Stimulated activated CD8-positive, alpha-beta memory T cell treated with anti-CD3 and anti-CD28 coated beads, Interleukin-4, amount 100 ng/mL, for 1 hour (primary cell): ENCODE results near the gene FBN2.
"Not testable (repeated sequence)": the region's sequence is repeated elsewhere in the genome, so short reads cannot be mapped to it uniquely, and the experiment has no call there.

Experiments used
- DNase-seq, 2 donors: peaks; one replicate each; pipeline ENCODE4 v3.0.0-alpha.2; 2020; ENCODE audit warnings: low read depth in 2 of 2, low spot score in 1 of 2

Gene FBN2

GRCh38 chr5:128535251-128535650 lies 2.8 kb downstream of the FBN2 start:
- no peak for DNase-seq

GRCh38 chr5:128534726-128535125 lies 3.3 kb downstream of the FBN2 start:
- no peak for DNase-seq

DNA sequence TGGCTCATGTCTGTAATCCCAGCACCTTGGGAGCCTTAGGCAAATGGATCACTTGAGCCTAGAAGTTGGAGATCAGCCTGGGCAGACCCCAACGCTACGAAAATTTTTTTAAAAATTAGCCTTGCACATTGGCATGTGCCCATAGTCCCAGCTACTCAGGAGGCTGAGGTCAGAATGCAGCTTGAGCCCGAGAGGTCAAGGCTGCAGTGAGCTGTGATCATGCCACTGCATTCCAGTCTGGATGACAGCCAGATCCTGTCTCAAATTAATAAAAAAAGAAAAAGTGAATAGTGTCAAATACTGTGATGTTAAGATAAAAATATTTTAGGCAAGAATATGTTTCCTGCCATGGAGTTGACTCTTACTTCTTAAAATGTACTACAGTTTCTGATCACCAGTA lies 5.3 kb downstream of the FBN2 start:
- DNase-seq = no peak

DNA sequence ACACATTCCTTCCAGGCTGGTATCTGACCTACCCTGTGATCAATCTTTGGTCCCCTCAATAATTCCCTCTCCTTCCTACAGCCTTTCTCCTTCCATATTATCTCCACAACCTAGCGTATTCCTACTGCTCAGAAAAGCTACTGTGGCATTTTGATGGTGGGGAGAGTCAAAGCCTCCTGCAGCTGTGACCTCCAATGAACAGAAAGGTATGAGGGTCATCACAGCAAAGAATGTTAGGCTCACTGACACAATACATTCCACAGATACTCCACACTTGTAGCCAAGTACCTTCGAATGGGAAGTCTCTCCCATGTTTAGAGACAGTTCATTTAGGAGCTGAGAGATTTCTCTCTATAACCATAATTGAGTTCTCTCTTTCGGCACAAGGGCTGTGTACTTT lies 5.9 kb downstream of the FBN2 start:
- DNase-seq = no peak

DNA sequence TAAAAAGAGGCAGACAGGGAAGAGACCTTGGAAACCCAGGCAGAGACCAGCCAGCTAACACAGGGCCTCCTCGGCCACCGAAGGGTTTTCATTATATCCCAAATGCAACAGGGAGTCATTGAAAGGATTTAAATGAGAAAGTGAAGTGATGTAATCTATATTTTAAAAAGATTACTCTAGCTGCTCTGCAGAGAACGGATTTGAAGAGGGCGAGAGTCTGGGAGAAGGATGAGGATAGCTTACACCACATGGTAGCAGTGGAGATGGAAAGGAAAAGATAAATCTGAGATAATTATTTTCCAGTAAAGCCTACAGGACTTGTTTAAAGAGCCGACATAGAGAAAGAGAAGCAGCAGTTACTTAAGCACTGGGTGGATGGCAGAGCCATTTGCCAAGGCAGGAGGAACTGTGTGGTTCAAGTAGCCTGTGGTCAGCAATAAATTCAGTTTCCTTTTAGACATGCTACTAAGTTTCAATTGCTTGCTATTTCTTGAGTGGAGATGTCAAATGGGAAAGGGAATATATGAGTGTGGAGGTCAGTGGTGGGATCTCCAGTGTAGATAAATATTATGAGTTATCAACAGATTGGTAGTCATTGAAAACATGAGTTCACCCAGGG lies 9.3 kb downstream of the FBN2 start:
- DNase-seq = no peak

DNA sequence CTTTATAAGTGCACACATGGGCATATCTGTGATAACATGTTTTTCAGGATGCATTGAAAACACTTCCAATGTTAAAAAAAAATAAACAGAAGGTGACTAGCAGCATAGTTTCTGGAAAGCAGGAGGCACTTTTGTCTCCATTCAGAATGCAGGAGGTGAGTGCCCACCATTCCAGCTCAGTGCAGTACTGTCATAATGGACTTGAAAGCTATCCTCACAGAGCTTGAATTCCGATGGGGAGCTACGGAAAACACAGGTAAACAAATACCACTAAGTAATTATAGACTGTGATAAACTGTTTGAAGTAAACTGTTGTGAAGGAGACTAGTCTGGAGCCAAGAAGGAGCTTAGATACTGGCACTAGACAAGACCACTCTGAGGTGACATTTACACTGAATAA lies 9.9 kb downstream of the FBN2 start:
- no peak for DNase-seq

- no peak for DNase-seq
Measured at GRCh38 chr5:128527077-128527476, 11.0 kb downstream of the FBN2 start.

- no peak for DNase-seq
Measured at GRCh38 chr5:128522336-128522735, 15.7 kb downstream of the FBN2 start.

DNA sequence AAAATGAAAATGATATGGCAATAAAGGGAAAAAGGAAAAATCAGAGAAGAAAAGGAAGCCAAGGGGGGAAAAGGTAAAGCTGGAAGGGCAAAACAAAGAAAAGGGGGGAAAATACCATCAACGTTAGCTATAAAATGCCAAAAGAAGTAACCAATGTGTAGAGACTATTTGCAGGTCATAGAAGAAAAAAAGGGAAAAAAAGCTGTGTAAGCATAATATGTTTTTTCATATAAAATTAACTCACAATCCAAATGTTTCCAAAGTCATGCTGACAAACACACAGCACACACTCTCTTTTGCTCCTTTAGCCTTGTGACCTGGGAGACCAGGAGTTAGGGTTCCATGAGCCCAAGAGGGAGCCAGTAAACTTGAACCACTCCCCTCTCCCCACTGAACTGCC lies 18.2 kb downstream of the FBN2 start:
- DNase-seq = no peak

GRCh38 chr5:128516978-128517377 lies 21.1 kb downstream of the FBN2 start:
- no peak for DNase-seq

DNA sequence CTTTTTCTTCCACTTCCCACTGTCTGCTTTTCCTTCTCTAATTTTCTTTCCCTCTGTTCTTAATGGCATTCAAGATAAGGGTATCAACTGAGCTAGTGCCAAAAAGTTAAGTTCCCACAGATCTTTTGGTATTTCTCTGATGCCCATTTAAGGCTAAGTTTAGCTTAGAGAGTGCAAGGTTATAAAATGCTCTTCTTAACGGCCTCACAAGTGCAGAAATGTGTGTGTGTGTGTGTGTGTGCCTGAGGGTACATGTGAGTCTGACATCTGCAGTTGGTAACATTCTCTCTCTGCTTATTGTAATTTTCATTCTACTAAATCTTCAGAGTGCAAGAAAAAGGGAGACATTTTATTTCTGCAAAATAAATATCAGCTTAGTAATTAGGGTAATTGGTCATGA lies 24.2 kb downstream of the FBN2 start:
- DNase-seq = no peak

- no peak for DNase-seq
Measured at GRCh38 chr5:128512894-128513293, 25.2 kb downstream of the FBN2 start.

GRCh38 chr5:128506643-128507042 lies 31.4 kb downstream of the FBN2 start:
- no peak for DNase-seq

- DNase-seq = not testable (repeated sequence)
Measured at GRCh38 chr5:128503727-128504126, 34.3 kb downstream of the FBN2 start.

GRCh38 chr5:128498844-128499455 lies 39.1 kb downstream of the FBN2 start:
- DNase-seq = no peak

DNA sequence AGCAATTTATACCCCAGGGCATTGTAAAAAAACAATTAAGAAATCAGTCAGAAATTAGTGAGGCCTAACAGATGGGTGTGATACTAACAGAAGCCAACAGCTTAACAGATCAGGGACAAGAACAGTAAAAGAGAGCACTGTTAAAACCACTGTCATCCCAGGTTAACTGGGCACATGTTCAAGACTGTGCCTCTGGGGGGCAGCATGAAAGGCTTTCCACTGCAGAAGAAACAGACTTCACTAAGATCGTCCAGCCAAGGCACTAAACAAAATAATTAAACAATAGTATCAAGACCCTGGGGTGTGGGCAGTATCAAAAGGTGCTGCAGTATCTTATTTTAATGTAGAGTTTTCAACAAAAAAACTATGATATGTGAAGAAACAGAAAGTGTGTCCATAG lies 43.5 kb downstream of the FBN2 start:
- DNase-seq = no peak

DNA sequence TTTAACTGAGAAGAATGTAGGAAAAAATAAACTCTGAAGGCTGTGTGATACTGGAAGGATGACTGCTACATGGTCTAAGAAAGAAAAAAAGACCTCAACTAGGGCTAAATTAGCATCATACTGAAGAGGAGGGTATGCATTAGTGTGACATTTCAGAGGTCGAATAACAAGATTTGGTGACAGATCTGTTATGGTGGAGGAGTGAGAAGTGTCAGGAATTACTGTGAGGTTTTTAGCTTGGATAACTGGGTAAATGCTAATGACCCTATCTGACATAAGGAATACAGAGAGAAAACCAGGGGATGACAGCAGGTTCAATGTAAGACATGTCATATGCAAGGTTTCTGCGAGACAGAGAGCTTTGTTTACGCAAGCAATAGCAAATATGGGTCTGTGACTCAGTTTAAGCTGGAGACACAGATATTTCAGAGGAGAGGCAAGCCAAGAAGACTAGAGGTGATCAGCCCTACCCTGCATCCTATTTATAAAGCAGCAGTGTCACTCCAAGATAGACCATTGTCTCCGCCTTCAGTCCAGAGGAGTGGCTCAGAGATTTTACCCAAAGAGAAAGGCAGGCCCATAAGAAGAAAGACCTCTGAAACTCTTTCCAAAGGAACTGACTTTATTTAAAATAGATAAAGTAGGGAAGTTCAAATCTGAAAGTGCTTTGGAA lies 44.3 kb downstream of the FBN2 start:
- DNase-seq = no peak

DNA sequence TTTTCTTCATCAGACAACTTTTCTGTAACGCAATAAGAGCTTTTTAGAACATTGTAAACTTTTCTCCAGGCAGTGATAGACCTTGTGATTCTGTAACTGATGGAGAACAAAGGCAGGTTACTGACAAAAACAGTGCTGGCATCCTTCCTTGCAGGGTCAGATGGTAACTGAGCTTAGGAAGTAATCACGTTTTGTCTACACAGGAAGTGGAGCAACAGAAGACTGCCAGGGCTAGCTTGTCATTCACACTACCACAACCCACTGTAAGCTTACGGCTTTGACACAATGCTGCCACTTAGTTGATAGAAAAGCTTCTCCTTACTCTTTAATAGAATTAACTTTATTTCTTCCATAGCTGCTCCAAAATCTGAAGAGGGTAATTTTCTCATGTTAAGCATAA lies 46.8 kb downstream of the FBN2 start:
- DNase-seq = no peak

DNA sequence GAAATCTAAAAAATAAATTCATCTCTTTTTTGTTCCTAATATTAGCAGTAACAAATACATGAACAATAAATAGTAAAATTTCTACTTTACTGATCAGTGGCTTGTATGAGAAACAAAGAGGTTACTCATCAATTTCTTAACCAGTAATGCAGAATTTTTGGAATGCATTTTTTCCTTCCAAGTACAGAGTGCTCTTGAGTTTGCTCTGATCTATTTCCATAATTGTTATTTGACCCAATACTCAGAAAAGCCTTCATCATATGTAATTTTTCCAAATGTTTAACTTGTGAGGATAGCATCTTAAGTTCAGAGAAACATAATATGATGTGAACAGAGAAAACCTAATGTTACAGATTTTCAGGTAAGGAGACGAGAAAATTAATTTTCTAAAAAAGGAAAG lies 47.3 kb downstream of the FBN2 start:
- DNase-seq = no peak

- DNase-seq = no peak
Measured at GRCh38 chr5:128487041-128487440, 51.0 kb downstream of the FBN2 start.

DNA sequence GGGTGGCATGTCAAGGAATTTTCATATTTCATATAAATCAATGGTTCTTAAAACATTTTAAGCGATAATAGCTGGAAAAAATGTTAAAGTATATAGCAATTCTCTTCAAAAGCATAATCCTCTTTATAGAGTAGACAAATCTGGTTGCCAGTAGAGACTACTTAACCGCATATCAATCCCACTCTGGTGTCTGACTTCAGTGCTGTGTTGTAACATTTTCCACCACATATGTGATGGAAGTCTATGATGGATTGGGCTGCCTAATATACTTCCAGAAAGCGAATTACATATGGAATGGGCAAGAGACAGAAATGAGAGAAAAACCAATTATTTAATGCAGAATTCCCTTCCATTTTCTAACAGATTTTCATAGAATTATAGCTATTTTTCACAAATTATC lies 54.3 kb downstream of the FBN2 start:
- DNase-seq = no peak

- DNase-seq = no peak
Measured at GRCh38 chr5:128480906-128481633, 57.0 kb downstream of the FBN2 start.
